Keratinocyte (primary cell): ENCODE data around the gene ERMP1. TPM values are rescaled to one million over a fixed set of nuclear protein-coding genes. Genes with fewer than 3 reads are reported as not detected.

Experiments
- DNase-seq: peaks from one replicate; pipeline ENCODE4 v3.0.0-alpha.2; 2011; ENCODE audit warnings: low read depth, missing footprints, low spot score
- FAIRE-seq: peaks from 2 replicates; lab custom pipeline; 2011; peaks lifted over from hg19 to GRCh38; lab: Jason Lieb, UNC
- H2AFZ ChIP-seq: 2 replicates; pipeline ENCODE4 v1.6.0; 2012; ENCODE audit warnings: low read length, control low read depth, inconsistent platforms; ENCODE audit not compliant: control insufficient read depth
- H3K27ac ChIP-seq: 2 replicates; pipeline ENCODE4 v1.5.1; 2011; ENCODE audit warnings: low read length; ENCODE audit not compliant: control insufficient read depth, insufficient read depth
- H3K27me3 ChIP-seq: 3 replicates; pipeline ENCODE4 v1.6.0; 2011; ENCODE audit warnings: low read length; ENCODE audit not compliant: control insufficient read depth, insufficient read depth; ENCODE audit errors: extremely low read depth
- H3K36me3 ChIP-seq, 2 experiments: 2 replicates in 1 of 2; 3 replicates in 1 of 2; pipeline ENCODE4 v1.5.1; 2011; ENCODE audit warnings: low read length in 2 of 2, mild to moderate bottlenecking in 1 of 2; ENCODE audit not compliant: control insufficient read depth in 2 of 2, insufficient read depth in 2 of 2; ENCODE audit errors: extremely low read depth in 1 of 2
- H3K4me1 ChIP-seq: 3 replicates; pipeline ENCODE4 v1.5.1; 2011; ENCODE audit warnings: low read length; ENCODE audit not compliant: control insufficient read depth, insufficient read depth; ENCODE audit errors: extremely low read depth
- H3K4me2 ChIP-seq: 3 replicates; pipeline ENCODE4 v1.6.0; 2011; ENCODE audit warnings: low read depth, low read length; ENCODE audit not compliant: control insufficient read depth, insufficient read depth; ENCODE audit errors: extremely low read depth
- H3K4me3 ChIP-seq, 3 experiments: fragments of 200-600 bp in 1 of 3; sonication (generic) in 1 of 3; 2 replicates in 2 of 3; 3 replicates in 1 of 3; pipeline ENCODE4 v1.5.1; 2011 to 2016; ENCODE audit warnings: low read length in 3 of 3, mild to moderate bottlenecking in 3 of 3, control low read depth in 2 of 3, inconsistent platforms in 1 of 3, low read depth in 1 of 3, mixed read lengths in 1 of 3, mixed run types in 1 of 3, moderate library complexity in 1 of 3; ENCODE audit not compliant: control insufficient read depth in 2 of 3, insufficient read depth in 2 of 3; ENCODE audit errors: extremely low read depth in 1 of 3
- H3K79me2 ChIP-seq: 2 replicates; pipeline ENCODE4 v1.6.0; 2012; ENCODE audit warnings: low read length; ENCODE audit not compliant: control insufficient read depth, insufficient read depth
- H3K9ac ChIP-seq: 3 replicates; pipeline ENCODE4 v1.6.0; 2011; ENCODE audit warnings: low read length; ENCODE audit not compliant: control insufficient read depth, insufficient read depth; ENCODE audit errors: extremely low read depth
- H3K9me1 ChIP-seq: 3 replicates; pipeline ENCODE4 v1.6.0; 2011; ENCODE audit warnings: low read length; ENCODE audit not compliant: control insufficient read depth, insufficient read depth; ENCODE audit errors: extremely low read depth
- H3K9me3 ChIP-seq: 2 replicates; pipeline ENCODE4 v1.5.1; 2012; ENCODE audit warnings: low read depth, low read length; ENCODE audit not compliant: control insufficient read depth
- H4K20me1 ChIP-seq: 3 replicates; pipeline ENCODE4 v1.6.0; 2011; ENCODE audit warnings: low read length; ENCODE audit not compliant: control insufficient read depth, insufficient read depth; ENCODE audit errors: extremely low read depth
- EZH2 ChIP-seq: IDR thresholded peaks from one replicate; pipeline ENCODE4 v1.6.1; 2012; ENCODE audit warnings: inconsistent platforms, mild to moderate bottlenecking, low read length, moderate library complexity
- dilution Hi-C: fragments of 300-500 bp; cut with MboI; formaldehyde crosslinking; loops from one replicate; pipeline ENCODE4 v1.7.0; 2020; ENCODE audit warnings: low sequenced_read_pairs; ENCODE audit not compliant: extremely low pct_ligation_motif_present
- polyA plus RNA-seq, 5 experiments: library from polyadenylated mRNA; depleted of rRNA in 3 of 5; stranded (reverse) in 3 of 5; stranded (forward) in 1 of 5; unstranded in 1 of 5; fragments of >200 nt; gene quantifications; 1 replicate in 1 of 5; 2 replicates in 3 of 5; 3 replicates in 1 of 5; pipeline versions ENCODE4 v1.2.1 to v1.2.3, GENCODE V29; 2011 to 2012; ENCODE audit warnings: missing spikeins in 2 of 5, low read depth in 1 of 5, low replicate concordance in 1 of 5
- TF ChIP-seq, protein P1 (sequence below), 3 experiments: IDR thresholded peaks in 1 of 3; conservative IDR thresholded peaks in 1 of 3; optimal IDR thresholded peaks in 1 of 3; 2 replicates in 2 of 3; 3 replicates in 1 of 3; pipeline versions ENCODE3 to v1.5.1; 2011; ENCODE audit warnings: low read length in 3 of 3, mild to moderate bottlenecking in 3 of 3, moderate library complexity in 2 of 3, control low read depth in 1 of 3, inconsistent platforms in 1 of 3; ENCODE audit not compliant: insufficient read depth in 2 of 3; ENCODE audit errors: extremely low read depth in 1 of 3

The ERMP1 gene
- polyA plus RNA-seq, 1 donor (not counting 4 experiments of a cell fraction or from before 2014, with no cell fraction given): 27.0 TPM

- no peak for FAIRE-seq
- H3K27ac ChIP-seq: no peak overlapping the region
- no peaks in the 10 kb centered on the region for H3K36me3 ChIP-seq
- H4K20me1 ChIP-seq: no peaks in the 10 kb centered on the region
- H3K79me2 ChIP-seq: no peaks in the 10 kb centered on the region
- peaks cover 12% of the 10 kb centered on the region for H3K4me1 ChIP-seq
- H3K9me1 ChIP-seq: no peaks in the 10 kb centered on the region
- H3K9ac ChIP-seq: no peak overlapping the region
- TF ChIP-seq EZH2: no peak
- TF ChIP-seq, protein P1, sequence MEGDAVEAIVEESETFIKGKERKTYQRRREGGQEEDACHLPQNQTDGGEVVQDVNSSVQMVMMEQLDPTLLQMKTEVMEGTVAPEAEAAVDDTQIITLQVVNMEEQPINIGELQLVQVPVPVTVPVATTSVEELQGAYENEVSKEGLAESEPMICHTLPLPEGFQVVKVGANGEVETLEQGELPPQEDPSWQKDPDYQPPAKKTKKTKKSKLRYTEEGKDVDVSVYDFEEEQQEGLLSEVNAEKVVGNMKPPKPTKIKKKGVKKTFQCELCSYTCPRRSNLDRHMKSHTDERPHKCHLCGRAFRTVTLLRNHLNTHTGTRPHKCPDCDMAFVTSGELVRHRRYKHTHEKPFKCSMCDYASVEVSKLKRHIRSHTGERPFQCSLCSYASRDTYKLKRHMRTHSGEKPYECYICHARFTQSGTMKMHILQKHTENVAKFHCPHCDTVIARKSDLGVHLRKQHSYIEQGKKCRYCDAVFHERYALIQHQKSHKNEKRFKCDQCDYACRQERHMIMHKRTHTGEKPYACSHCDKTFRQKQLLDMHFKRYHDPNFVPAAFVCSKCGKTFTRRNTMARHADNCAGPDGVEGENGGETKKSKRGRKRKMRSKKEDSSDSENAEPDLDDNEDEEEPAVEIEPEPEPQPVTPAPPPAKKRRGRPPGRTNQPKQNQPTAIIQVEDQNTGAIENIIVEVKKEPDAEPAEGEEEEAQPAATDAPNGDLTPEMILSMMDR (optimal IDR thresholded peaks at IDR 0.05 in 1 of 3, IDR thresholded peaks at IDR 0.05 in 1 of 3, conservative IDR thresholded peaks at IDR 0.05 in 1 of 3; ENCODE audit: extremely low read depth in 1 of 3, insufficient read depth in 2 of 3, low read length in 3 of 3): no peak
- no peak overlapping the region for H3K4me3 ChIP-seq
- H3K27me3 ChIP-seq: no peaks in the 10 kb centered on the region
- H2AFZ ChIP-seq: no peak overlapping the region
- dilution Hi-C loops: no loop called here
- no peak overlapping the region for H3K4me2 ChIP-seq
- H3K9me3 ChIP-seq: no peaks in the 10 kb centered on the region
- no peak for DNase-seq
These were observed 13.2 kb upstream of the ERMP1 start for GRCh38 chr9:5846096-5846495.

GRCh38 chr9:5845157-5845531 is 12.2 kb upstream of the ERMP1 start:
- H3K4me3 ChIP-seq: no peak overlapping the region
- no peaks in the 10 kb centered on the region for H3K9me1 ChIP-seq
- peaks cover 5% of the 10 kb centered on the region for H3K4me1 ChIP-seq
- H3K4me2 ChIP-seq: no peak overlapping the region
- H3K79me2 ChIP-seq: no peaks in the 10 kb centered on the region
- TF ChIP-seq, protein P1 (optimal IDR thresholded peaks at IDR 0.05 in 1 of 3, IDR thresholded peaks at IDR 0.05 in 1 of 3, conservative IDR thresholded peaks at IDR 0.05 in 1 of 3; ENCODE audit: extremely low read depth in 1 of 3, insufficient read depth in 2 of 3, low read length in 3 of 3): no peak
- H4K20me1 ChIP-seq: no peaks in the 10 kb centered on the region
- FAIRE-seq (no peak), DNase-seq (no peak)
- H3K9me3 ChIP-seq: no peaks in the 10 kb centered on the region
- dilution Hi-C loops: no loop called here
- no peak overlapping the region for H3K9ac ChIP-seq
- H3K36me3 ChIP-seq: no peaks in the 10 kb centered on the region
- no peaks in the 10 kb centered on the region for H3K27me3 ChIP-seq
- no peak overlapping the region for H2AFZ ChIP-seq
- H3K27ac ChIP-seq: no peak overlapping the region
